KOPT-K1 (cell line): ENCODE measurements around the gene EIF2A.
"Not testable (repeated sequence)": the region's sequence is repeated elsewhere in the genome, so short reads cannot be mapped to it uniquely, and the experiment has no call there.

Experiments
- H3K27ac ChIP-seq: fragments of 200-600 bp; sonication (generic); 2 replicates; pipeline ENCODE4 v1.5.1; 2016; ENCODE audit warnings: antibody characterized with exemption, mild to moderate bottlenecking, low read depth, low read length; ENCODE audit not compliant: poor library complexity, severe bottlenecking
- H3K36me3 ChIP-seq: fragments of 200-600 bp; sonication (generic); 2 replicates; pipeline ENCODE4 v1.5.1; 2017; ENCODE audit warnings: antibody characterized with exemption, mild to moderate bottlenecking, low read length, moderate library complexity; ENCODE audit not compliant: insufficient read depth
- H3K9me3 ChIP-seq: fragments of 200-600 bp; sonication (generic); 2 replicates; pipeline ENCODE4 v1.5.1; 2017; ENCODE audit warnings: antibody characterized with exemption, low read length, mild to moderate bottlenecking; ENCODE audit not compliant: insufficient read depth, poor library complexity, severe bottlenecking

Gene EIF2A

GRCh38 chr3:150564243-150564642 is 17.7 kb downstream of the EIF2A start:
- H3K9me3 ChIP-seq: no peaks in the 10 kb centered on the region
- H3K36me3 ChIP-seq: peaks cover 97% of the 10 kb centered on the region
- H3K27ac ChIP-seq: no peak overlapping the region

DNA sequence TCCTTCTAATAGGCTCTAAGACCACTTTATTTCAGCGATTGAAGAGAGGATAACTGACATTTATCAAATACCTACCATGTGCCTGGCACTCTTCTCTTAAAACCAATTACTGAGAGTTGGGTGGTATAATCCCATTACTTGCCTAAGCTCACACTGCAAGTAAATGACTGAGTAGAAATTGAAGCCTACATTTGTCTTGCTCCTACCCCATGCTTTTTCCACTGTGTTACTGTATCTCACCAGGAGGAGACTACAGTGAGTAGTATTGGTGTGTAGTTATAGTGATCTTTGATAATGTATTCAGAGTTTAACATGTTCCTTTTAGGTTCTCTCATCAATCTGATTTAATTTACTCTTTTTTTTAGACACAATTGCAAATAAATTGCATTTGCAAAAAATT is 20.7 kb downstream of the EIF2A start:
- Histone ChIP-seq H3K27ac (no peak overlapping the region), H3K36me3 (peaks cover 99% of the 10 kb centered on the region), H3K9me3 (no peaks in the 10 kb centered on the region)

- H3K9me3 ChIP-seq: no peaks in the 10 kb centered on the region
- peaks cover 94% of the 10 kb centered on the region for H3K36me3 ChIP-seq
- no peak overlapping the region for H3K27ac ChIP-seq
Observed at GRCh38 chr3:150577855-150578254, 31.3 kb downstream of the EIF2A start.

- Histone ChIP-seq H3K36me3 (peaks cover 95% of the 10 kb centered on the region), H3K27ac (no peak overlapping the region), H3K9me3 (no peaks in the 10 kb centered on the region)
Observed at GRCh38 chr3:150581174-150581573, 34.6 kb downstream of the EIF2A start.

DNA sequence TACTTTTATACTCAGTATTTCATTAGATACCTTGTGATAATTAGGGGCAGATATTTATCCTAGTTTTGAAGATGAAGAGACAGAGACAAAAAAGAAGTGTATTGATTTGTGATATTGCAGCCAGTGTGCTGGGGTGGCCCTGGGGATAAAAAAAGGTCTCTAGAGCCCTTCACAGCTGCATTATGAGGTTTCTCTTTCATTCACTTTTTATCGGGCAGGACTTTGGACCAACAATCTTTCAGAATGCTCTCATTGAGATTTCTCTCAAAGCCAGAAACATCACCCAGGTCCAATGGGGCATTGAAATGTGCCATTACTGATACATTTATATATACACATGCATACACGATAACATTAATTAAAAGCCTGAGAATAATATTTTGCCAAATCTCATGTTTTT is 36.0 kb downstream of the EIF2A start:
- Histone ChIP-seq H3K36me3 (peaks cover 91% of the 10 kb centered on the region), H3K27ac (no peak overlapping the region), H3K9me3 (no peaks in the 10 kb centered on the region)

- Histone ChIP-seq H3K36me3 (peaks cover 87% of the 10 kb centered on the region), H3K27ac (no peak overlapping the region), H3K9me3 (no peaks in the 10 kb centered on the region)
Observed at GRCh38 chr3:150583028-150583427, 36.4 kb downstream of the EIF2A start.

DNA sequence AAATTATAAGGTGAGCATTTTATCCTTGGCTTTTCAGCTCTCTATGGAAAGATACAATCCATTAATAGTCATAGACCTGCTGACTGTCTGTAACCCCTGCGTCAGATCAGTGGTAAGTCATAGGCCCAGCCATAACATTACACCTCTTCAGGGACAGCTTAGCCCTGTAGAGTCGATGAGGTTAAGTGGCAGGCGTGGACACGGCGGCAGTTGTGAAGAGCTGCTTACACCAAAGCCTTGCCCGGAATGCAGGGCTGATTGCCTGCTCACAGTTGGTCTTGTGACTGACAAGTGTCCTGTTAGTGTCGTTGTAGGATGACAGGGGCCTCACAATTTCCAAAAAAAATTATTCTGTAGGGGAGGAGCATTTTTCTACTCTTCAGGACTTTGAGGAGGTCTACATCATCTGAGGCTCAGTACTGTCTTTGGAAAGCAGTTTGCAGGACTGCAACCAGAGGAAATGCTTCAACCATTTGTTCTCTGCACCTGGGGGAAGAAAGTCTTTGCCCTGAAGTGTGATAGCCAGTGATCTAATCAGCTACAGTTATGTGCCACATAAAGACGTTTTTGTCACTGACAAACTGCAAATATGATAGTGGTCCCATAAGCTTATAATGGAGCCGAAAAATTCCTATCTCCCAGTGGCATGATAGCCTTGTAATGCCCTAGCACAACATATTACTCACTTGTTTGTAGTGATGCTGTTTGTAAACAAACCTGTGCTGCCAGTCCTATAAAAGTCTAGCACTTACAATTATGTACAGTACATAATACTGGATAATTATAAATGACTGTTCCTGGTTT is 41.6 kb downstream of the EIF2A start:
- no peaks in the 10 kb centered on the region for H3K9me3 ChIP-seq
- H3K36me3 ChIP-seq: peaks cover 38% of the 10 kb centered on the region
- H3K27ac ChIP-seq: peak overlapping the region; percentile 77

- H3K9me3 ChIP-seq: no peaks in the 10 kb centered on the region
- peaks cover 23% of the 10 kb centered on the region for H3K36me3 ChIP-seq
- peak overlapping the region; percentile 77 for H3K27ac ChIP-seq
Observed at GRCh38 chr3:150589759-150590158, 43.2 kb downstream of the EIF2A start.

- Histone ChIP-seq H3K9me3 (no peaks in the 10 kb centered on the region), H3K27ac (no peak overlapping the region), H3K36me3 (no peaks in the 10 kb centered on the region)
Observed at GRCh38 chr3:150594150-150594549, 47.6 kb downstream of the EIF2A start.

GRCh38 chr3:150597646-150598045 is 51.1 kb downstream of the EIF2A start:
- H3K27ac ChIP-seq: no peak overlapping the region
- H3K36me3 ChIP-seq: no peaks in the 10 kb centered on the region; the same call in 1 of the 2 replicates

GRCh38 chr3:150599611-150600297 is 53.2 kb downstream of the EIF2A start:
- Histone ChIP-seq H3K36me3 (no peaks in the 10 kb centered on the region; the same call in 1 of the 2 replicates), H3K9me3 (no peaks in the 10 kb centered on the region), H3K27ac (no peak overlapping the region)

More at GRCh38 chr3:150597646-150598045, 51.1 kb downstream of the EIF2A start:
- no peaks in the 10 kb centered on the region for H3K9me3 ChIP-seq

DNA sequence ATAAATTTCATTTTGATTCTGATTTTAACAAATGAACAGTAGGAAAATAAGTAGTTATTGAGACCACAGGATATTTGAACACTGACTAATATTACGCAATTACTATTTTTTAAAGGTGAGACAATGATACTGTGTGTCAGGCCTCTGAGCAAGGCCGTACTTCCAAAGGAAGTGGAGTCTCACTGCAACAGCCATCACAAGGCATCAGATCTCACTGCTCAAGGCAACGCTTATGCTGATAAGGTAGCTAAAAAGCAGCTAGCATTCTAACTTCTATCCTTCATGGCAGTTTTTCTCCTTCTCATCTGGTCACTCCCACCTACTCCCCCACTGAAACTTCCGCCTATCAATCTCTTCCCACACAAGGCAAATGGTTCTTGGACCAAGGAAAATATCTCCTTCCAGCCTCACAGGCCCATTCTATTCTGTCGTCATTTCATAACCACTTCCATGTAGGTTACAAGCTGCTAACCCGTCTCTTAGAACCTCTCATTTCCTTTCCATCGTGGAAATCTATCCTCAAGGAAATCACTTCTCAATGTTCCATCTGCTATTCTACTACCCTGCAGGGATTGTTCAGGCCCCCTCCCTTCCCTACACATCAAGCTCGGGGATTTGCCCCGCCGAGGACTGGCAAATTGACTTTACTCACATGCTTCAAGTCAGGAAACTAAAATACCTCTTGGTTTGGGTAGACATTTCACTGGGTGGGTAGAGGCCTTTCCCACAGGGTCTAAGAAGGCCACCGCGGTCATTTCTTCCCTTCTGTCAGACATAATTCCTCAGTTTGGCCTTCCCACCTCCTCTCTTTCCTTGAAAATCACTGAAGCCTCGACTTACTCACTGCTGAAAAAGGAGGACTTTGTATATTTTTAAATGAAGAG is 54.3 kb downstream of the EIF2A start:
- not testable (repeated sequence) for H3K9me3 ChIP-seq, H3K36me3 ChIP-seq
- H3K27ac ChIP-seq: peak overlapping the region; percentile 28

DNA sequence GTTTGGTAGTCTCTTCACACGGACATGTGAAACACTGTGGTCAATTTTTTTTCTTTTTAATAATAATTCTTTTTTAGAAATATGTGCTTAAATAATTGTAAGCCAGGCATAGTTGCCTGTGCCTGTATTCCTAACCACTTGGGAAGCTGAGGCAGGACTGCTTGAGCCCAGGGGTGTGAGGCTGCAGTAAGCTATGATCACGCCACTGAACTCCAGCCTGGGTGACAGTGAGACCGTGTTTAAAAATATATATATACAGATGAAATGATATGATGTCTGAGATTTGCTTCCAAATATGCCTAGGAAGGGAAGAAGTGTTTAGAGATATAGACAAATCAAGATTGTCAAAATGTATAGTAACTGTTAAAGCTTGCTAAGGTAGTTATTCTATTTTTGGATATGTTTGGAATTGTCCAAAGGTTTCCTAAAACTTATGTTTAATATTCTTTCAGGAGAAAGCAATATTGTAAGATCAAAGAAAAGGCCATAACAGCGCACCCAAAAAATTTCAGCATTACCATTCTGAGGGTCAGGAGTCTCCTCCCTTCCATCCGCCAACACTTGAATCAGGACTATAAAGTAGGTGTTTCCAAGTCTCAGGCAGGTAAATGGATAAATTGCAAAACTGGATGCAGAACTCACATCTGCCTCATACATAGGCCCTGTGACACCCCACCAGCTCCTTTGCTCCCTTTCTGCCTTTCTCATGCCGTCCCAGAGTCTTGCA is 56.0 kb downstream of the EIF2A start:
- Histone ChIP-seq H3K36me3 (peaks cover 18% of the 10 kb centered on the region), H3K9me3 (no peaks in the 10 kb centered on the region), H3K27ac (peak overlapping the region; percentile 85)

DNA sequence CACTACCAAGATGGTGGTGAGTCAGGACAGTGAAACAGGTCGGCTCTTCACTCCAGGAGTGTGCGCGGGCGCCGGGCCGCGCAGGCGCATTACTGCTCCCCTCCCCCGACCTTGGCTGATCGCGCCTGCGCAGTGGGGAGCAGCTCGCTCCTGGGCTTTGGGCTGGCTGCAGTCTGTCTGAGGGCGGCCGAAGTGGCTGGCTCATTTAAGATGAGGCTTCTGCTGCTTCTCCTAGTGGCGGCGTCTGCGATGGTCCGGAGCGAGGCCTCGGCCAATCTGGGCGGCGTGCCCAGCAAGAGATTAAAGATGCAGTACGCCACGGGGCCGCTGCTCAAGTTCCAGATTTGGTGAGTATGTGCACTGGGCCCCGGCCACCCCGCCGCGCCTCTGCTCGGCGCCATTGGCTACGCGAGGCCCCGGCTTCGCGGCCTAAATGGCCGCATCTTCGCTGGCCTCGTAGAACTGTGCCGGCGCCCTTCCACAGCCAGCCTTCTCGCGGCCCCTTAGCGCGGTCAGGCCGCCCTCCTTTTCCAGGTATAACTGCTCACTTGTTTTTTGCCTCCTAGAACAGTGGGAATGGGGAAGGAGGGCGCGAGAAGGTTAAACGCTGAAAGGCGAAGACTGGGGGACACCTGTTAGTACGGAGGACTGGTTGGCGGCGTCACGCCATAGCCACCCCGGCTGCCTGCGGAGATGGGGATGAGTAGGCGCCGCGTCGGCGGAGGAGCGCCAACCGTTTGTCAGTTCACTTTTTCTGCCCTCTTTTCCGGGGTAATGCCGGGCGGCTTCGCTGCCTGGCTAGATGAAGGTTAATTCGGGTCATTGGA is 56.8 kb downstream of the EIF2A start, which contains the start of gene SELENOT:
SELENOT (plus strand) TSS at position 169 of the 827 bp plus-strand sequence; CDS start at position 211, 42 bp downstream.
- Histone ChIP-seq H3K36me3 (peaks cover 23% of the 10 kb centered on the region), H3K9me3 (no peaks in the 10 kb centered on the region), H3K27ac (peak within 1 kb of the TSS; percentile 85)
